ENCODE measurements around the gene MYO1H.
"Not testable (repeated sequence)": the region's sequence is repeated elsewhere in the genome, so short reads cannot be mapped to it uniquely, and the experiment has no call there.

The MYO1H gene

GRCh38 chr12:109394891-109395290 is 47.2 kb downstream of the MYO1H start:
- DNase-seq (ENCODE audit: extremely low read depth, low read depth), result no peak
- H3K4me3 ChIP-seq (replicated peaks; ENCODE audit: low read depth, low read length), result no peak overlapping the region
- TF ChIP-seq CTCF (IDR thresholded peaks at IDR 0.05; ENCODE audit: low read depth, low read length, missing control alignments), result no peak

DNA sequence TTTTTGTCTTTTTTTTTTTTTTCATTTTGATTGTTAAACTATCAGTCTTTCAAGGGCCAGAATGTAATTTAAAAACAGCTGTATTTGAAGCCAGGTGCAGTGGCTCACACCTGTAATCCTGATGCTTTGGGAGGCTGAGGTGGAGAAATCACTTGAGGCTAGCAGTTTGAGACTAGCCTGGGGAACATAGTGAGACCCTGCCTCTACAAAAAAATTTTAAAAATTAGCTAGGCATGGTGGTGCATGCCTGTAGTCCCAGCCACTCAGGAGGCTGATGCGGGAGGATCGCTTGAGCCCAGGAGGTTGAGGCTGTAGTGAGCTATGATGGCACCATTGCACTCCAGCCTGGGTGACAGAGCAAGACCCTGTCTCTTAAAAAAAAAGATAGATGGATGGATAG is 57.1 kb downstream of the MYO1H start:
- not testable (repeated sequence) for H3K4me3 ChIP-seq (replicated peaks; ENCODE audit: low read depth, low read length); DNase-seq (ENCODE audit: extremely low read depth, low read depth)

GRCh38 chr12:109406147-109406546 is 58.4 kb downstream of the MYO1H start:
- DNase-seq (ENCODE audit: extremely low read depth, low read depth); H3K4me3 ChIP-seq (replicated peaks; ENCODE audit: low read depth, low read length): not testable (repeated sequence)

GRCh38 chr12:109418848-109419480 is 71.3 kb downstream of the MYO1H start:
- TF ChIP-seq CTCF (IDR thresholded peaks at IDR 0.05; ENCODE audit: low read depth, low read length, missing control alignments), result no peak
- no peak overlapping the region for H3K4me3 ChIP-seq (replicated peaks; ENCODE audit: low read depth, low read length)
- DNase-seq (ENCODE audit: extremely low read depth, low read depth), result peak; percentile 30

DNA sequence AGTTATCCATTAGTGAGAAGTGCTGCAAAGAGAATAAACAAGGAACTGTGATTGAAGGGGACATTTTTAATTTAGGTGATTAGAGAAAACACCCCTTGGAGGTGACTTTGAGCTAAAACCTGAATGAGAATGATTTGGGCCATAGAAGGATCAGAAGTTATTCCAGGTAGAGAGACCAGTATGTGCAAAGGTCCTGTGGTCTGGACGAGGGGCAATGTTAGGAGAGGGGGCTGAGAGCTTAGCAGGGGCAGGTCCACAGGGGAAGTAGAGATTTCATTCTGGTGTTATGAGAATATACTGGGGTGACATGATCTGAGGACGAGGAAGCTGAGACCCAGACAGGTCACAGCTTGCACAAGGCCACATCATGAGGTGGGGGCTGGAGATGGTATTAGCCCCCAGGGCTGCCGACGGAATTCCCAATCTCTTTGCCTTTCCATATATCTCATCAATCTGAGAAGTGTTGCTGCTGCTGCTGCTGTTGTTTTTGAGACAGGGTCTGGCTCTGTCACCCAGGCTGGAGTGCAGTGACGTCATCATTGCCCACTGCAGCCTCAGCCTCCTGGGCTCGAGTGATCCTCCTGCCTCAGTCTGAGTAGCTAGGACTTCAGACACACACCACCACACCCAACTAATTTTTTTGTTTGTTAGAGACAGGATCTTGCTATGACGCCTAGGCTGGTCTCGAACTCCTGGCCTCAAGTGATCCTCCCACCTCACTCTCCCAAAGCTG is 73.8 kb downstream of the MYO1H start:
- no peak overlapping the region for H3K4me3 ChIP-seq (replicated peaks; ENCODE audit: low read depth, low read length)
- TF ChIP-seq CTCF (IDR thresholded peaks at IDR 0.05; ENCODE audit: low read depth, low read length, missing control alignments), result no peak
- DNase-seq (ENCODE audit: extremely low read depth, low read depth), result no peak

- no peak overlapping the region for H3K4me3 ChIP-seq (replicated peaks; ENCODE audit: low read depth, low read length)
- no peak for TF ChIP-seq CTCF (IDR thresholded peaks at IDR 0.05; ENCODE audit: low read depth, low read length, missing control alignments)
- no peak for DNase-seq (ENCODE audit: extremely low read depth, low read depth)
Measured at GRCh38 chr12:109422251-109422650, 74.6 kb downstream of the MYO1H start.

DNA sequence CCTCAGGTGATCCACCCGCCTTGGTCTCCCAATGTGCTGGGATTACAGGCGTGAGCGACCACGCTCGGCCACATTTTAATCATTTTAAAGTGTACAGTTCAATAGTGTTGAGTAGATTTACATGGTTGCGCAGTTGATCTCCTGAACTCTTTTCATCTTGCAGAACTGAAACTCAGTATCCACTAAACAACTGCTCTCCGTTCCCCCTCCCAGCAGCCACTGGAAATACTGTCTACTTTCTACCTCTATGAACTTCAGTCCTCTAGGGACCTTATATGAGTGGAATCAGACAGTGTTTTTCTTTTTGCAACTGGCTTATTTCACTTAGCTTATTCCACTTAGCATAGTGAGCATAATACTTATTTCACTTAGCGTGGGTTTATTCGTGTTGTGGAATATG is 75.7 kb downstream of the MYO1H start:
- TF ChIP-seq CTCF (IDR thresholded peaks at IDR 0.05; ENCODE audit: low read depth, low read length, missing control alignments), result no peak
- DNase-seq (ENCODE audit: extremely low read depth, low read depth), result no peak
- H3K4me3 ChIP-seq (replicated peaks; ENCODE audit: low read depth, low read length), result no peak overlapping the region

Measured in HFF-Myc (cell line).